GM18870 (cell line): Measurements from ENCODE around the gene CLK3.

Experiments
- ATAC-seq: cut with Tn5 transposase; IDR thresholded peaks from one replicate; pipeline ENCODE4 v1.9.1; 2021; ENCODE audit warnings: moderate library complexity; ENCODE audit not compliant: unreplicated experiment

The CLK3 gene

DNA sequence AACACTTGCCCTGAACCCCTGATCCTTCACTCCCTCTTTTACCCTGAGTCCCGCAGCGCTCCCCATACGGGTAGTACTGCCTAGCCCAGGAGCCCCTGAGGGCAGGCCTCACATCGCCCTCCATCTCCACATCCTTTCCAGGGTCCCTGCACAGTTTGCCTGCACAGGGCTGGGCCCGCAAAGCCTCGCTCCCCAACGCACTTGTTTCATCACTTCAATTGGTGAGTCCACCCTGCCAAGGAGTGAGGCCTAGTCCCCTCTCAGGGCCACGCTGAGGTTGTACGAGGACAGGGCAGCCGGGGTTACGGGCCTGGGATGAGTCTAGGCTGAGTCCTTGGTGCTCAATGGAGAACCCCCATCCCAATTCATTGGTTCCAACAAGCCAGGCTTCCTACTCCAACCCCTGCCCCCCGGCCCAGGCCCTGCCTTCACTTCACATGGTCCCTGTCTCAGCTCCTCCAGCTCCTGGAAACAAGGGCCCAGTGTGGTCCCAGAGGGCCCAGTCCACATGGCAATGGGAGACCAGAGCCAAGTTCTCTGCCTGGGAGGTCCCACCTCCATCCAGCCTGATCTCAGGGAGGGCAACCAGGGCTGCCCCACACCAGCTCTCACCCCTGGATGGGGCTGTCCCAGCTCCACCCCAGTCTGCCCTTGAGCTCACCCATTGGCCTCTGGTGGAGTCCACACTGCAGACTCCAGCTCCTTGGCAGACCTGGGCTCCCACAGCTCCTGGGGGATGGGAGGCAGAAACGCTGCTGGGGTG lies 12.4 kb upstream of the CLK3 start:
- ATAC-seq = no peak

DNA sequence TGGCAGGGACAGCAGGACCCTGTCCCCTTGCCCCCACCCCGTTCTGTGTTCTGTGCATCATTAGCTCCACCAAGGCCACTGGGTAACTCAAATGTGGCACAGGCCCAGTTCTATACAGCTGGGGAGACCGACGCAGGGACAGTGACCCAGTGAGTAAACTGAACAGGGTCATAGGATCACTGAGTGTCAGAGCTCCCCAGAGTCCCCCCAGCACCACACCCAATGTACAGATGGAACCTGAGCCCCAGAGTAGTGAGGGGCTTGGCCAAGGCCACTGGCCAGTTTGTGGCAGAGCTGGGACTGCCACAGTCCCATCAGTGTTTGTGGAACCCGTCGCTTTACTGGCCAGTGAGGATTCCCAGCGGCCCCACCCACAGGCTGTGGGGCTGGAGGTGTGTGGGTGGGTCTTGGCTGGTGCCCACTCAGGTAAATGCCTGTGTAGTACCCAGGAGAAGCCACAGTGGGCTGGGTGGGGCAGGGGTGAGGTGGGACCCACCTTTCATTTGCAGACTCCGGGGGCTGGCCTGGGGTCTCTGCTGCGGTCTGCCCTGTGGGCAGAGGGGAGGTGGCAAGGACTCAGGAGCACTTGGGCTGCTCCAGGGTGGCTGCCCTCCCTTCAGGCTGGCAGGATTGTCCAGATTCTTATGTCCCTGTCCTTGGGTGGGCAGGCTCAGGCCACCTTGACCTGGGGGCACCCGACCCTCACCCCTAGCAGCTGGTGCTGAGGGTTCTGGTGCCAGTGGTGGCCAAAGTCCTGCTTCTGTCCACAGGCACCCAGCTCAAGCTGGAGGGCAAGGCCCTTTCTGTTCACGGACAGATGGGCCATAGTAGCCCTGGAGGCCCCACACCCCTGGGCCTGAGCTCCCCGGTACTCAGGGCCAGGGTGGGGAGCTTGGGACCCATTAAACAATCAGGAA lies 11.6 kb upstream of the CLK3 start:
- no peak for ATAC-seq

DNA sequence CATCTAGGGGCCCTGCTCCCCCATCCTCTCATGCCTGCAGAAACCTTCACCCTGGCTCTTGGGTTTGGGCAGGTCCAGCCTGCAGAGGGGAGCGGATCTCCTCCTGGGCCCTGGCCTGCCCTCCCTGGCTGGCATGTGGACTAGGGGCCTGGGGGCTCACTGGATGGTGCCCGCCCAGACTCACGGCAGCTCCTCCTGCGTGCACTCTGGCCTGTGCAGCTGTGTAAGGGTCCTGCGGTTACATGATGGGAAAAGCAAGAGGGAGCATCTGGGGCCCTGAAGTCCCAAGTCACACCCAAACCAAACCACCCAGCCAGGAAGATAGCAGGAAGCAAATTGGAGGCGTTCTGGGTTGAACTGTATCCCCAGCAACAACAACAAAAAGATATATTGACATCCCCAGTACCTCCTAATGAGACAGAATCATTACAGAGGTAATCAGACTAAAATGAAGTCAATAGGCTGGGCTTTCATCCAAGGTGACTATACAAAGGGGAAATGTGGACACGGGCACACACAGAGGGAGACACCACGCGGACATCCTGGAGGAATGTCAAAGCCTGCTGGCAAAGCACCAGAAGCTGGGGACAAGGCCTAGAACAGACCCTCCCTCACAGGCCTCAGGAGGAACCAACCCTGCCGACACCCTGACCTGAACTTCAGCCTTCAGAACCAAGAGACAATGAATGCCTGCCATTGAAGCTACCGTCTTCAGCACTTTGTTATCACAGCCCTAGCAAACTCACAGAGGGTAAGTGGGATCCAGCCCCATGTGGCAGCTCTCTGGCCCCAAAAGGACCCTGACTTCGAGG lies 10.4 kb upstream of the CLK3 start:
- ATAC-seq = no peak

DNA sequence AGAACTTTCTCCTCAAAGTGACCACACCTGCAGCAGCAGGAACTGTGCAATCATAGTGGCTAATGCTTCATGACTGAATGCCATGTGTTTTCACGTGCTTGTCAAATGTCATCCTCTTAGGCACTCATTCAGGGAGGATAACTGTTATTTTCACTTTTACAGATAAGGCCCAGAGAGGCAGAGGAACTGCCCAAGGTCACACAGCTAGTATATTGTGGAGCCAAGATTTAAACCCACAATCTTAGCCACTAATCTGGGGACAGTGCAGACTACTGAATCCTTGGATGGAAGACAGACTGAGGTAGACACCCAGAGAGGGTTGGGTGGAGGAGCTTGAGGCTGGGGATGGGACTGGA lies 9.9 kb upstream of the CLK3 start:
- ATAC-seq = no peak

DNA sequence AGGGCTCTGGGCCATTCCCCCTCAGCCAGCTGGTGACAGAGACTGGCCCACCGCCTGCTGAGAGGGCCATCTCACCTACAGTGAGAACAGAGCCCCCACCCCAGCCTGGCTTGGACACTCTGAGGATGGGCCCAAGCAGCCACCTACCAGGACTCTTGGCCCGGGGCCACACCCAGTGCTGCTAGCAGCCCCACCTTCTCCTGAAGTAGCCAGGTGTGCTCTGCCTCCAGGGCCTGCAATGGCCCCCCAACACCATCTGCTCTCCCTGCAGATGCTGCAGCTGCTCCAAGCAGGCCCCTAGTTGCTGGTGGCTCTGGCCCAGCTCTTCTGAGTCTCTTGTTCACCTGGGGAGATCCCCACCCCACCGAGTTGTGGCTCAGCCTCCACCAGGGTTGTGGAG lies 6.8 kb upstream of the CLK3 start:
- ATAC-seq = no peak

DNA sequence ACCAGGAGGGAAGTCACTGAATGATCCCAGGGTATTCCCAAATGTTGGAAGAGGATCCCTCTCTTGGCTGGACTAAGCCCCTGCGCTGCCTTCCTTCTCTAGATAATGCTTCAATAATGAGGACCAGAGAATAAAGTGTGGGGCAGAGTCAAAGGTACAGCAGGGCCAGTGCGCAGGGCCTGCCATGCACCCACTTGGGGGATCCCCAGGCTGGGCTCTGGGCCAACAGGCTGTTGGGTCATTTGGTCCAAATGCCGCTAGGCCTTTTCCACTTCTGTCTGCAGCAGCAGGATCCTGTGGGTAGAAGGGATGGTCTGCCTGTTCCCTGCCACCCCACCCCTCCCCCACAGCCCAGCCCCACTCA lies 5.7 kb upstream of the CLK3 start:
- no peak for ATAC-seq

DNA sequence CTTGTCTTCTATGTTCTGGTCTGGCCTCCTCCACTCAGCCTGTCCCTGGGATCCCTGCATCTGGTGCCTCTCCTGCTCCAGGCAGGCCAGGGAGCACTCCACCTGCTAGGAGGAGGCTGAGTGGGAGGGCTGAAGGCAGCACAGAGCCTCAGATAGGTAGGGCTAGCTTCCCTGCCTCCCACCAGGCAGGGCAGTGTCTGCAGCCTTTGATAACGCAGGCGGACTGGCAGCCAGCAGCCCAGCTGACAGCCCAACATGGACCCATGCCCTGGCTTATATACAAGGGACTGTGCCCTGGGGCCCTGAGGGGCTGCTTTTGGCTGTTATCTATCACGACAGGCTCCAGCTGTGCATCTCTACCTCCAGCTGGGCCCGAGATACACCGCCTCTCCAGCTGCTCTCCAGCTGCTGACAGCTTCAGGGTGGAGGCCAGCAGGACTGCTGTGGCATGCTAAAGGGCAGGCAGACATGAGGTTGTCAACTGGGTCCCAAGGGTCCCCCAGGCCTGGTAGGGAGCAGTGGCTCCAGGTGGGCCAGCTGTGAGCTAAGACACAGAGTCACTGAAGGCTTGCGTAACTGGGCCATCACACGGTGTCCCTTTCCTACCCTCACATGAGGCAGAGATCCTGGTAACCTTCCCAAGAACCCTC lies 5.2 kb upstream of the CLK3 start:
- ATAC-seq = no peak

DNA sequence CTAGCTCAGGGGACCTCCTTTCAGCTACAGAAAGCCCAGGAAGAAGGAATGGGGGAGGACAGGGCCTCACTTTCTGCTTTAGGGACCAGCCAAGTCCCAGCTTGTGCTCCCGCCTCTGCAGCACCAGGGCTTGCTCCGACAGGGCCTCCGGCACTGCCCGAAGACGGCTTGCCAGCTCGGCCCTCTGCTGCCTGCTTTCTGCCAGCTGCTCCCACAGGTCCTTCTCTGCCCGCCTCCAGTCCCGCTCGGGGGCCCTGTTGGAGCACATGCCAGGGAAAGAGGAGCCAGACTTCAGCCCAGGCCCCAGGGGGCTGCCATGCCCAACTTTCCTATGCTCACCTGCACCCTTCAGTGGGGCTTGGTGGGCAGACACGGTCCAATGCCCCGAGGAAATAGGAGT lies 4.3 kb upstream of the CLK3 start:
- ATAC-seq = no peak

DNA sequence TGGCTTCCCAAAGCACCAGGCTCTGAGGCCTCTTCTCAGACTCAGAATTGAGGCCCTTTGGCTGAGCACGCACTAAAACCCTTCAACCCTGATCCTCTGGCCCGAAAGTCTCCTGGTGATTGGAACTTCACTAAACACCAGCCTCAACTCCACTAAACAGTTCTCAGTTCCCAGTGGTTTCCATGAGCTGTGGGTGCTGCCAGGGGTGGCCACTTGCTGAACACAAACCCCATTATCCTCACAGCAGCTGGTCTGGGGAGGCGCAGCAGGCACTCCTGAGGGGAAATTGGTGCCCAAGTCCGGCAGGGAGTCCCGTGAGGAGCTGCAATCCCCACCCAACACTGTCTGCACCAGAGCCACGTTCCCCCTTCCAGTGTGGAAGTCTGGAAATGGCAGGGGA lies 3.8 kb upstream of the CLK3 start:
- no peak for ATAC-seq

DNA sequence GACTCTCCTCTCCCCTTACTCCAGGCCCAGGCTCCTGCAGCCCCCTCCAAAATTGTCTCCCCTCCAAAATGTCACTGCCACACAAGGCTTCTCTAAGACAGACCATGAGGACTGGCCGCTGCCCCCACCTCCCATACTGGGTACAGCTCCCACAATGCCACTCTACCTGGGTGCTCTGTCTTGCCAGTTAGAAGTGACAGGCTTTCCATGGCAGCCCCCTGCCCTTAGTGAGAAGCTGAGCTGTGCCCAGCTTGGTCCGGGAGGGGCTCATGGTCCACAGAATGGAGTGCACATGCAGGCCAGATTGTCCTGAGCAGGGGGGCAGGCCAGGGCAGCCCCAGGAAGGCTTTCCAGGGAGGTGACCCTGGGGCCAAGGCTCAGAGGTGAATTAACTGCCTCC lies 3.0 kb upstream of the CLK3 start:
- ATAC-seq = no peak

DNA sequence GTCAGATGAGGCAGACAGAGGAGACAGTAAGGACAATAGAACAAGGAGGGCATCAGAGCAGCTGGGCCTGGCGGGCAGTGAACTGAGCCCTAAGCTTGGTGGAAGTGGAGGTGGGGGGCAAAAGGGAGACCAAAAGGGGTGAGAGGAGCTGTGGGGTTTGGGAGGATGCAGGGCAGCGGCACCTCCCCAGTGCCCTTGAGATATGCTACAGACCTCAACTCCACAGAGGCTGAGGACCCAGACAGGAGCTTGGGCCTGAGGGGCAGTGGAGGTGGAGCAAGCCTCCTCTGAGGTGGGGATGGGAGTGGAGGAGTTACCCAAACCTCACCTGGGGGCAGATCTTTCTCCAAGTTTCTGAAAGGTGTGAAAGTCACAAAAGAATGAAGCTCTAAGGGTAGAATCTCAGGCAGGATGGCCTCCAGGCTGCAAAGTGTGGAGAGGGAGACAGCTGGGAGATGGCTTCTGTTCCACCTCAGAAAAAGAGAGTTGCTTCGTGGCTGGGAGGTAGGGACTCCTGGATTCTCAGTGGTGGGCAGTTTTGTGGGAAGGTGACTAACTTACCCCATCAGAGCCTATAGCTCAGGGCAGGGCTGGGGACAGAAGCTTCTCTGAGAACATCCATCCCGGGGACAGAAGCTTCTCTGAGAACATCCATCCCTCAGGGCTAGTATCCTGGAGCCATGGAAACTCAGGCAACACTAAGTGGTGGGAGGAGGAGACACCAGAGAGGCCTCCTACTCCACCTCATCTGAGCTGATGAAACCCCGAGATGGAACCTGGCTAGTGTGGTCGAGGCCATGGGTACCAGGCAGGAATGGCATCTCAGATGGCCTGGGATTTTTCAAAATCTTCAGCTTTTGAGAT lies 2.3 kb upstream of the CLK3 start:
- ATAC-seq = no peak

DNA sequence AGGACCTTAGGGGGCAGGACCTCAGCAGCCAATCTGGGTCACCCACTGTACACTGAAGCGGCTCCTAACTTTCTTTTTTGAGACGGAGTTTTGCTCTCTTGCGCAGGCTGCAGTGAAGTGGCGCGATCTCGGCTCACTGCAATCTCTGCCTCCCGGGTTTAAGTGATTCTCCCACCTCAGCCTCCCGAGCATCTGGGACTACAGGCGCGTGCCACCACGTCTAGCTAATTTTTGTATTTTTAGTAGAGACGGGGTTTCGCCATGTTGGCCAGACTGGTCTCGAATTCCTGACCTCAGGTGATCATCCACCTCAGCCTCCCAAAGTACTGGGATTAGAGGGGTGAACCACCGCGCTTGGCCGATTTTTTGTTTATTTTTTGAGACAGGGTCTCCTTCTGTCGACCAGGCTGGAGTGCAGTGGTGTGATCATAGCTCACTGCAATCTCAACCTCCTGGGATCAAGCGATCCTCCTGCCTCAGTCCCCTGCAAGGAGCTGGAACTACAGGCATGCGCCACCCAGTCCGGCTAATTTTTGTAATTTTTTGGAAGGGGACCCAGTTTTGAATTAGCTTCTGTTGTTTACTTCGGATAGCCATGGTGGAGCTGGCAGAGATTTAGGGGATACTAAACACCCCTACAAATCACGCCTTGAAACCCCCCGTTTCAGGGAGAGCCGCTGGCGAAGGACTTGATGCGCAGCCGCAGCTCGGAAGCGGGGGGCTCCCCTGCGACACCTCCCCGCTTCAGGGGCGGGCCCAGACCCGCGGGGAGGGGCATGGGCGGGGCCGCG lies 1.5 kb upstream of the CLK3 start:
- no peak for ATAC-seq

DNA sequence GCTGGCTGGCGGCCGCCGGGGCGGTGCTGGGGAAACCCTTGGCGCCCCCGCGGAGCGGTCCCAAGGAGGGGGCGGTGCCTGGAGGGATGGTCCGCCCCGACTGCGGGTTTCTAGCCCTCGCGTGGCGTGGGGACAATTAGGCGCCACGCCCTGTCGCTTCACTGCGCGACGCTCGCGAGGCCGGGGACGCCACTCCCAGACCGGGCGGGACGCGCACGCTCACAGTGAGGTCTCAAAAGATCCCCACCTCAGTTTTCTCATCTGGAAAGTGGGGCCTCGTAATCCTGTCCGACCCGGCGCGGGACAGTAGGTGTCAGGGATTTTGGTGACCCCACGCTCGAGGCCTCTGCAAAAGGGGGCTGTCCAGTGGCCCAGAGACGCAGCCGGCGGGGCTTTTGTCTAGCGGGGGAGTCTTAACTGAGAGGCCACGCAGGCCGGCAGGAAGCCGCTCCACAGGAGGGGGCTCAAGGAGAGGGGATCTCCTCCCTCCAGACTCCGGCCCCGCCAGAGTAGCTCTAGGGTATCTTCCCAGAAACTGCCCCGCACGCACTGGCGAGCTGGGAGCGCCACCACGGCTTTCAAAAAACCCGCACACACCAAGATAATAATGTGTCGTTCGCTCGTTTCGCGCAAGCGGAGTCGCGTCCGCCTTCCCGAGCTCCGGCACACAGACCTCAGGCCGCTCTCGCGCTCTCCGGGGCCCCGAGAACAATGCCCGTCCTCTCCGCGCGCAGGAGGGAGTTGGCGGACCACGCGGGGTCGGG lies 710 bp upstream of the CLK3 start:
- ATAC-seq = peak; percentile 24

DNA sequence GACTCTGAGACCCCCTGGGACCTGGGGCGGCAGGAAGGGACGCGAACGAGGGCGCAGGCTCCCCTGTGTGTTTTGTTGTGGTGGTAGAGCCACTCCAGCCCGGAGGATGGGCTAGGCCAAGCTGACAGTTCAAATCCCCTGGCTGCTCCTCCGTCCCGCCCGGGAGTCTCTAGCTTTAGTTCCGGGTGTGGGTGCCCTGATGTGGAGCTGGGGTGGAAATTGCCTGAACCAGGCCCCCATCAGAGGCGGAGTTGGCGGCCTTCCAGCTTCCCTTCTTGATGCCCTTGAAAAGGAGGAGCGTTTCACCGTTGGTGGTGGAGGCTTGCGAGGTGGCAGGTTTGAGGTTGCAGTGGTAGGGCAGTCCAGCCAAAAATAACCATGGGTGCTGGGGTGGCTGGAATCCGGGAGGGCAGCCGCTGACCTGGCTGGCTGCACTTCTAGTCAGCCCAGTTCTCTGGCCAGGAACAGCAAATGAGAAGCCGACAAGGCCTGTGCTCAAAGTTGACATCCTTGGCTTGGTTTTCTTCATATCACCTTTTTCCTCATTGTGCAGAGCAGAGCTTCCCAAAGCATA lies 817 bp downstream of the CLK3 start:
- ATAC-seq = no peak

DNA sequence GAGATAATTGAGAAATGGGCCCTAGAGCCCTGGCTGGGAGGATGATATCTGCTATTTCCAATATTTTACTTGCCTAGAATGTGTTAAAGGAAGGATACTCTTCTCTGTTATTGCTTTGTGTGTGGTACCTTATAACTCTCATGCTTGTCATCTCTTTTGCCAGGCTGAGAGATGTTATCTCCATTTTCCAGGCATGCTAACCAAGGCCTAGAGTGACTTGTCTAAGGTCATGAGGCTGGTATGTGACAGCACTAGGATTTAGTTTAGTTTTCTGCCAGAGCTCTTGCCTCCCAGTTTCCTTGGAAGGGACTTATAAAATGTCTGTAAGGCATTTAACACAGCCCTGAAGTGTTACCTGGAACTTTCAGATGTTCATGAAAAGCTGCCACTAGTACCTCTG lies 1.4 kb downstream of the CLK3 start:
- no peak for ATAC-seq

DNA sequence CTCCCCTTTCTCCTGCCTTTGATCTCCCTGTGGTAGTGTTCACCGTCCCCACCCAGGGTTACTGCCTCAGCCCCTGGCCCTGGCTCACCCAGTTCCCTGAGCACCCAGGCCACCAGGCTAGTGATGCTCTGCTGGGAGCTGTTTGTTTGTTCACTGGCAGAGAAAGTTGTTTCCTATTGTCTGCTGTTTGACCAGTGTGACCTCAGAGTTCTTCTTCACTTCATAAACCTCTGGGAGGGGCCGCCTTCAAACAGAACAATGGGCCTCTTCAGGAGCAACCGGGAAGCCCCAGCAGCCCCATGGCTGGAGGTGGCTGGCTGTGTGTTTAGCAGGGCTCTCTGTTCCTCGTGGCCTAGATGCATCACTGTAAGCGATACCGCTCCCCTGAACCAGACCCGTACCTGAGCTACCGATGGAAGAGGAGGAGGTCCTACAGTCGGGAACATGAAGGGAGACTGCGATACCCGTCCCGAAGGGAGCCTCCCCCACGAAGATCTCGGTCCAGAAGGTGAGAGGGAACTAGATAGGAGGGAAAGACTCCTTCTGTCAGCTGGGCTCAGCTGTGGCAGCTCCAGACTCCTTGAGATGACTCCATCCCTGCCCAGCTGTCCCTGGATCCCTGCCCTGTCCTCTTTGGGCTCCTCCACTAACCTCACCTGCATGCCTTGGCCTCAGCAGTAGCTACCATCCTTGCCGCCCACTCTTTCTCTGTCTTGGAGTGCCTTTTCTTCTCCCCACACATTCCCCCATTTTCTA lies 3.4 kb downstream of the CLK3 start:
- no peak for ATAC-seq

DNA sequence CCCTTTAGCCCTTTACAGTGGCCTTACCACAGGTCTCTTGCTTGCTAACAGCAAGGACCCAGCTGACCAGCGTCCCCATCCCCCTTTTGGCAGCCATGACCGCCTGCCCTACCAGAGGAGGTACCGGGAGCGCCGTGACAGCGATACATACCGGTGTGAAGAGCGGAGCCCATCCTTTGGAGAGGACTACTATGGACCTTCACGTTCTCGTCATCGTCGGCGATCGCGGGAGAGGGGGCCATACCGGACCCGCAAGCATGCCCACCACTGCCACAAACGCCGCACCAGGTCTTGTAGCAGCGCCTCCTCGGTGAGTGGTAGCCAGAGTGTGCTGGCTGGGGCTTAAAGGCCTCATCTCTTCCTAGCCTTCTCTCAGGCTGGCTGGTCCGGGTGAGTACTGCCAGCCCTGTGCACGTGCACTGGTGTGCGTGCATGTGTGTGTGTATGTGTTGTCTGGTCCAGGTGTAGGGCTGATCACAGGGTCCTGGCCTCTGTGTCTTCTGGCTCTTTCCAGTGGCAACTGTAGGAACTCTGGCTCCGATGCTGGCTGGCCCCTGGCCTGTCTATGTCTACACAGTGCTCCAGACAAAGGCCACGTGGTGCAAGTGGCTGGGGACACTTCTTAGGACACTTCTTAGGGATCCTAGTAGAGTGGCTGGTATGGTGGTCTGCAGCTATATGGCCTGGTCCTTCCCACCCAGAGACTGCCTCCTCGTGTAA lies 4.4 kb downstream of the CLK3 start:
- ATAC-seq = no peak
